K562 (cell line): ENCODE measurements around the gene MAPKAPK2. TPM values are rescaled to one million over a fixed set of nuclear protein-coding genes. Genes with fewer than 3 reads are reported as not detected.
A peak's percentile ranks its signal among the peaks of the same experiment; 100 is the strongest.

Source experiments
- ATAC-seq: fragments of 200-7000 bp; cut with Tn5 transposase; 3 replicates; pipeline ENCODE4 v1.9.1; 2020; ENCODE audit warnings: moderate library complexity
- BruUV-seq: library from RNA; stranded (reverse); fragments of 400-500 nt; replicated peaks from 2 replicates; lab custom pipeline; 2021; lab: Mats Ljungman, UMichigan
- CTCF ChIA-PET: fragments of 300-600 bp; formaldehyde crosslinking; extraction: SDS; loops from one replicate; lab custom pipeline; 2021; ENCODE audit warnings: low intra/inter-chr PET ratio; lab: Yijun Ruan, JAX
- POLR2A ChIA-PET: fragments of 300-600, 350-650 bp; sonication (Branson Sonifier 250); formaldehyde crosslinking; extraction: SDS; loops from one replicate; lab custom pipeline; 2021; ENCODE audit warnings: antibody characterized with exemption, inconsistent platforms; lab: Yijun Ruan, JAX
- DNase-seq, 4 experiments: peaks; one replicate each; pipeline versions ENCODE4 v3.0.0 to v3.0.0-alpha.2; 2011 to 2018; ENCODE audit warnings: low spot score in 3 of 4, mixed read lengths in 3 of 4; ENCODE audit errors: extremely low read depth in 1 of 4
- FAIRE-seq: peaks from 2 replicates; lab custom pipeline; 2011; peaks lifted over from hg19 to GRCh38; lab: Jason Lieb, UNC
- H2AFZ ChIP-seq: 2 replicates; pipeline ENCODE4 v1.6.0; 2011; ENCODE audit warnings: low read depth, low read length, control low read depth, inconsistent platforms
- H3K27ac ChIP-seq: fragments of 200-600 bp; 3 replicates; pipeline ENCODE4 v1.8.0; 2011; ENCODE audit warnings: low read depth, mild to moderate bottlenecking, control low read depth, inconsistent platforms, low read length, moderate library complexity, mixed read lengths; ENCODE audit errors: extremely low read depth
- H3K27me3 ChIP-seq, 2 experiments: fragments of 300-600 bp in 1 of 2; 2 replicates in 1 of 2; 3 replicates in 1 of 2; pipeline versions ENCODE4 v1.6.0 to v1.8.0; 2011; ENCODE audit warnings: inconsistent platforms in 2 of 2, low read length in 2 of 2, mild to moderate bottlenecking in 1 of 2, mixed read lengths in 1 of 2, moderate library complexity in 1 of 2; ENCODE audit not compliant: control insufficient read depth in 2 of 2, insufficient read depth in 2 of 2
- H3K36me3 ChIP-seq: fragments of 300-600 bp; 3 replicates; pipeline ENCODE4 v1.8.0; 2011; ENCODE audit warnings: mild to moderate bottlenecking, low read length, inconsistent platforms; ENCODE audit not compliant: control insufficient read depth, insufficient read depth
- H3K4me1 ChIP-seq, 2 experiments: fragments of 200-600 bp in 1 of 2; replicated peaks in 1 of 2; 2 replicates in 1 of 2; 3 replicates in 1 of 2; pipeline versions ENCODE4 v1.5.1 to v1.8.0; 2011; ENCODE audit warnings: inconsistent platforms in 2 of 2, low read length in 2 of 2, mild to moderate bottlenecking in 1 of 2, mixed read lengths in 1 of 2, moderate library complexity in 1 of 2; ENCODE audit not compliant: control insufficient read depth in 2 of 2, insufficient read depth in 2 of 2
- H3K4me2 ChIP-seq: 2 replicates; pipeline ENCODE4 v1.6.1; 2011; ENCODE audit warnings: low read length, control low read depth, inconsistent platforms, mixed read lengths; ENCODE audit not compliant: insufficient read depth
- H3K4me3 ChIP-seq: fragments of 200-600 bp; sonication (generic), shearing (Covaris generic); 2 replicates; pipeline ENCODE4 v1.5.1; 2016; ENCODE audit warnings: control low read depth, inconsistent platforms
- H3K79me2 ChIP-seq: fragments of 200-600 bp; 3 replicates; pipeline ENCODE4 v1.8.0; 2011; ENCODE audit warnings: low read length, inconsistent platforms; ENCODE audit not compliant: control insufficient read depth, insufficient read depth
- H3K9ac ChIP-seq, 2 experiments: 2 replicates each; pipeline versions ENCODE4 v1.6.0 to v1.6.1; 2011; ENCODE audit warnings: low read depth in 2 of 2, low read length in 2 of 2, control low read depth in 1 of 2, inconsistent platforms in 1 of 2, mild to moderate bottlenecking in 1 of 2, mixed read lengths in 1 of 2; ENCODE audit not compliant: insufficient read depth in 1 of 2
- H3K9me1 ChIP-seq: one replicate; pipeline ENCODE4 v1.6.0; 2011; ENCODE audit warnings: inconsistent platforms, mild to moderate bottlenecking, low read length, moderate library complexity; ENCODE audit not compliant: control insufficient read depth, insufficient read depth
- H3K9me3 ChIP-seq: replicated peaks from 2 replicates; pipeline ENCODE4 v1.5.1; 2011; ENCODE audit warnings: low read depth, low read length, inconsistent platforms; ENCODE audit not compliant: control insufficient read depth, insufficient read depth
- H4K20me1 ChIP-seq: replicated peaks from 2 replicates; pipeline ENCODE4 v1.6.1; 2011; ENCODE audit warnings: low read length, inconsistent platforms, mixed read lengths; ENCODE audit not compliant: control insufficient read depth, insufficient read depth
- BACH1 ChIP-seq: fragments of 200-800 bp; sonication (Bioruptor generic); IDR thresholded peaks from 2 replicates; pipeline ENCODE4 v1.6.1; 2016; ENCODE audit warnings: missing genetic modification characterization, missing compliant biosample characterization
- CTBP1 ChIP-seq: fragments of 450-650 bp; IDR thresholded peaks from 2 replicates; pipeline ENCODE4 v1.6.1; 2016; ENCODE audit warnings: borderline replicate concordance
- CTCF ChIP-seq, 3 experiments: IDR thresholded peaks in 2 of 3; conservative IDR thresholded peaks in 1 of 3; 2 replicates each; pipeline ENCODE4 v1.5.1; 2011 to 2012; ENCODE audit warnings: low read length in 3 of 3, mild to moderate bottlenecking in 3 of 3, control low read depth in 2 of 3, improper control_type of control experiment in 1 of 3, inconsistent platforms in 1 of 3, low read depth in 1 of 3, mixed read lengths in 1 of 3, moderate library complexity in 1 of 3; ENCODE audit not compliant: insufficient read depth in 2 of 3
- FOXA1 ChIP-seq: fragments of 450-650 bp; IDR thresholded peaks from 2 replicates; pipeline ENCODE4 v1.6.1; 2016; ENCODE audit warnings: mild to moderate bottlenecking, borderline replicate concordance
- GATA2 ChIP-seq: sonication (generic); formaldehyde crosslinking; IDR thresholded peaks from 2 replicates; pipeline ENCODE4 v1.4.0; 2020; ENCODE audit warnings: mild to moderate bottlenecking, missing genetic modification reagents
- HMBOX1 ChIP-seq: sonication (generic); IDR thresholded peaks from 2 replicates; pipeline ENCODE4 v1.6.1; 2016
- KAT7 ChIP-seq: sonication (generic); formaldehyde crosslinking; IDR thresholded peaks from 2 replicates; pipeline ENCODE4 v1.8.0; 2022; ENCODE audit warnings: missing genetic modification reagents, mild to moderate bottlenecking, borderline replicate concordance
- POLR2AphosphoS5 ChIP-seq: IDR thresholded peaks from 2 replicates; pipeline ENCODE4 v1.6.1; 2011; ENCODE audit warnings: mild to moderate bottlenecking, low read depth, low read length, moderate library complexity; ENCODE audit not compliant: control insufficient read depth, insufficient read depth
- PRMT5 ChIP-seq: sonication (generic); formaldehyde crosslinking; IDR thresholded peaks from 2 replicates; pipeline ENCODE4 v1.5.0; 2020; ENCODE audit warnings: missing genetic modification reagents
- RAD21 ChIP-seq, 2 experiments: fragments of 250-450 bp in 1 of 2; fragments of 450-650 bp in 1 of 2; sonication (Bioruptor Pico) in 1 of 2; formaldehyde crosslinking in 1 of 2; IDR thresholded peaks in 1 of 2; conservative IDR thresholded peaks in 1 of 2; 2 replicates each; pipeline versions ENCODE4 v1.4.0 to v1.8.0; 2020 to 2022; ENCODE audit warnings: mild to moderate bottlenecking in 2 of 2, moderate library complexity in 1 of 2
- SMC3 ChIP-seq: conservative IDR thresholded peaks from 2 replicates; pipeline ENCODE4 v1.6.1; 2011; ENCODE audit warnings: low read depth, low read length, improper control_type of control experiment; ENCODE audit not compliant: insufficient read depth
- SP1 ChIP-seq: sonication (generic); formaldehyde crosslinking; IDR thresholded peaks from 2 replicates; pipeline ENCODE4 v1.8.1; 2022; ENCODE audit warnings: mild to moderate bottlenecking, missing genetic modification reagents
- TFAP4 ChIP-seq: sonication (generic); formaldehyde crosslinking; IDR thresholded peaks from 2 replicates; pipeline ENCODE4 v1.8.0; 2022; ENCODE audit warnings: missing genetic modification reagents, mild to moderate bottlenecking, moderate library complexity, borderline replicate concordance
- ZBTB26 ChIP-seq: fragments of 450-650 bp; formaldehyde crosslinking; IDR thresholded peaks from 2 replicates; pipeline ENCODE4 v1.4.0; 2022; ENCODE audit warnings: missing genetic modification characterization
- ZFP1 ChIP-seq: fragments of 450-650 bp; formaldehyde crosslinking; IDR thresholded peaks from 2 replicates; pipeline ENCODE4 v1.4.0; 2020; ENCODE audit warnings: mild to moderate bottlenecking, mixed read lengths
- ZNF644 ChIP-seq: fragments of 200-800 bp; sonication (Bioruptor generic); IDR thresholded peaks from 2 replicates; pipeline ENCODE4 v1.6.1; 2016; ENCODE audit warnings: low read depth, missing genetic modification characterization, missing compliant biosample characterization
- WGBS: fragments of 100-300 bp; shearing (Covaris generic); methylation state at CpG from one replicate; pipeline ENCODE4 v1.1.6; 2016; ENCODE audit warnings: low coverage, mixed read lengths; ENCODE audit not compliant: insufficient coverage; ENCODE audit errors: missing lambda C conversion rate; 5-methylcytosine and 5-hydroxymethylcytosine counted together
- in situ Hi-C: fragments of 300-500 bp; cut with MboI; formaldehyde crosslinking; loops from 4 replicates; pipeline ENCODE4 v1.15.0; 2018; ENCODE audit warnings: inconsistent platforms, mixed read lengths
- intact Hi-C: fragments of 100-400 bp; cut with micrococcal nuclease; formaldehyde crosslinking; loops from 2 replicates; pipeline ENCODE4 v1.14.2; 2022
- polyA plus RNA-seq, 8 experiments: library from polyadenylated mRNA; depleted of rRNA in 4 of 8; stranded (reverse) in 5 of 8; unstranded in 3 of 8; fragments of >200 nt; fragmentation: Nextera tagmentation in 2 of 8; fragmentation: Illumina TruSeq in 1 of 8; extraction: Ambion mirVana in 2 of 8; extraction: Trizol in 1 of 8; gene quantifications; 2 replicates each; pipeline versions ENCODE4 v1.2.1 to v1.2.3, GENCODE V29; 2011 to 2014; ENCODE audit warnings: inconsistent platforms in 1 of 8, missing spikeins in 1 of 8
- total RNA-seq, 7 experiments: library from RNA; depleted of rRNA in 6 of 7; stranded (reverse); fragments of >200 nt in 6 of 7; fragmentation: Illumina TruSeq in 2 of 7; extraction: Trizol in 2 of 7; gene quantifications; 2 replicates each; pipeline versions ENCODE4 v1.2.1 to v1.2.3, GENCODE V29; 2011 to 2021; ENCODE audit warnings: low replicate concordance in 1 of 7

MAPKAPK2 gene
- total and polyA plus RNA-seq, 9 of the 15 experiments (the other 6 are each of a cell fraction or from before 2014, with no cell fraction given), result 0.63 to 94.2 (median 52.1) TPM

GRCh38 chr1:206734499-206735142 is 49.9 kb downstream of the MAPKAPK2 start:
- Histone ChIP-seq H3K79me2 (no peaks in the 10 kb centered on the region), H3K9me3 (no peaks in the 10 kb centered on the region), H3K27ac (no peak overlapping the region), H2AFZ (no peak overlapping the region), H3K27me3 (no peaks in the 10 kb centered on the region; a peak in 1 of 5 replicates), H3K4me1 (peaks cover 10 to 17% of the 10 kb centered on the region in 2 experiments), H3K4me2 (no peak overlapping the region), H3K4me3 (no peak overlapping the region), H3K36me3 (peaks cover 46% of the 10 kb centered on the region), H3K9ac (no peak overlapping the region), H3K9me1 (peaks cover 16% of the 10 kb centered on the region), H4K20me1 (peaks cover 36% of the 10 kb centered on the region)
- ChIA-PET POLR2A (interaction anchor here (0.6 to 1.8 kb wide), 11 partner anchors 8 to 178 kb away, joined by 3 to 10 read pairs (median 4); no protein-coding TSS in a partner anchor), CTCF (interaction anchor here (0.6 to 3.2 kb wide), 4 partner anchors 74 to 1466 kb away, joined by 3 to 27 read pairs (median 6); no protein-coding TSS in a partner anchor)
- 52% methylated on average over 9 of the region's 9 CpGs for WGBS
- BruUV-seq, result no TSS peak
- peak; percentile 78 for FAIRE-seq
- intact Hi-C loops, result loop anchor here (1.0 to 10.0 kb wide), 6 partner anchors 74 to 763 kb away; partner anchors contain the start of genes CR1 and DYRK3
- DNase-seq, result peak; percentile 72 to 79 (median 76)
- ATAC-seq, result peak; percentile 84
- in situ Hi-C loops, result loop anchor here (5.0 kb wide), 3 partner anchors 68 to 248 kb away; no protein-coding TSS in a partner anchor
- TF ChIP-seq SMC3, result peak; percentile 68
- peak; percentile 88 to 89 for TF ChIP-seq RAD21 (CRISPR knock-in tag; conservative IDR thresholded peaks at IDR 0.05 in 1 of 2, IDR thresholded peaks at IDR 0.05 in 1 of 2)
- TF ChIP-seq BACH1 (tag), result no peak
- TF ChIP-seq ZNF644 (tag), result no peak
- peak; percentile 73 for TF ChIP-seq HMBOX1
- no peak for TF ChIP-seq PRMT5 (CRISPR knock-in tag)
- TF ChIP-seq FOXA1, result no peak
- TF ChIP-seq ZFP1 (CRISPR knock-in tag), result no peak
- peak; percentile 89 to 96 (median 89) for TF ChIP-seq CTCF (IDR thresholded peaks at IDR 0.05 in 2 of 3, conservative IDR thresholded peaks at IDR 0.05 in 1 of 3; ENCODE audit: insufficient read depth in 2 of 3, low read depth in 1 of 3, low read length in 3 of 3)
- 0 out of 2 replicates have a peak, but pooled peaks have one; percentile 22 for TF ChIP-seq KAT7 (CRISPR knock-in tag)
- TF ChIP-seq TFAP4 (CRISPR knock-in tag), result peak; percentile 23; the same call in 1 of the 2 replicates
- TF ChIP-seq ZBTB26 (CRISPR knock-in tag), result no peak
- 0 out of 2 replicates have a peak, but pooled peaks have one; percentile 12 for TF ChIP-seq CTBP1
- 0 out of 2 replicates have a peak, but pooled peaks have one; percentile 18 for TF ChIP-seq POLR2AphosphoS5
- TF ChIP-seq SP1 (CRISPR knock-in tag), result 0 out of 2 replicates have a peak, but pooled peaks have one; percentile 5
- TF ChIP-seq GATA2, result no peak
